GM23338 (cell line): ENCODE measurements around the gene CD300E. TPM values are rescaled to one million over a fixed set of nuclear protein-coding genes. Genes with fewer than 3 reads are reported as not detected.

Source experiments
- ATAC-seq: fragments of 200-7000 bp; cut with Tn5 transposase; 3 replicates; pipeline ENCODE4 v1.9.1; 2020
- DNase-seq: peaks from one replicate; pipeline ENCODE4 v3.0.0-alpha.2; 2015; ENCODE audit warnings: low spot score
- H2AFZ ChIP-seq: fragments of 200-600 bp; sonication (generic); 2 replicates; pipeline ENCODE4 v1.8.0; 2016; ENCODE audit warnings: antibody characterized with exemption, mild to moderate bottlenecking, moderate library complexity
- H3F3A ChIP-seq: fragments of 200-600 bp; sonication (generic); replicated peaks from 2 replicates; pipeline ENCODE4 v1.8.0; 2017; ENCODE audit warnings: antibody characterized with exemption, mixed run types, low read depth
- H3K27ac ChIP-seq: fragments of 200-600 bp; sonication (generic); 2 replicates; pipeline ENCODE4 v1.6.1; 2016; ENCODE audit warnings: low read depth
- H3K27me3 ChIP-seq: fragments of 200-600 bp; sonication (generic); 2 replicates; pipeline ENCODE4 v1.8.0; 2016; ENCODE audit warnings: mild to moderate bottlenecking, mixed run types, moderate library complexity; ENCODE audit not compliant: insufficient read depth
- H3K36me3 ChIP-seq: fragments of 200-600 bp; sonication (generic); 2 replicates; pipeline ENCODE4 v1.8.0; 2016; ENCODE audit warnings: mild to moderate bottlenecking; ENCODE audit not compliant: insufficient read depth
- H3K4me1 ChIP-seq: fragments of 200-600 bp; sonication (generic); 2 replicates; pipeline ENCODE4 v1.8.0; 2016; ENCODE audit warnings: mild to moderate bottlenecking, moderate library complexity; ENCODE audit not compliant: insufficient read depth
- H3K4me2 ChIP-seq: fragments of 200-600 bp; sonication (generic); 2 replicates; pipeline ENCODE4 v1.7.1; 2017; ENCODE audit warnings: mixed run types
- H3K4me3 ChIP-seq: fragments of 200-600 bp; sonication (generic); 2 replicates; pipeline ENCODE4 v1.6.1; 2016; ENCODE audit warnings: mixed run types
- H3K79me2 ChIP-seq: fragments of 200-600 bp; sonication (generic); replicated peaks from 2 replicates; pipeline ENCODE4 v1.8.0; 2017; ENCODE audit warnings: mild to moderate bottlenecking; ENCODE audit not compliant: insufficient read depth
- H3K9me2 ChIP-seq: fragments of 200-600 bp; sonication (generic); 2 replicates; pipeline ENCODE4 v1.8.0; 2017; ENCODE audit not compliant: insufficient read depth
- H4K20me1 ChIP-seq: fragments of 200-600 bp; sonication (generic); replicated peaks from 2 replicates; pipeline ENCODE4 v1.8.0; 2017; ENCODE audit warnings: mild to moderate bottlenecking; ENCODE audit not compliant: insufficient read depth
- H3K27ac Mint-ChIP-seq: 2 replicates; pipeline ENCODE4 v1.8.0; 2020; ENCODE audit warnings: inconsistent platforms, mild to moderate bottlenecking, moderate library complexity, mixed read lengths
- H3K27me3 Mint-ChIP-seq: 3 replicates; pipeline ENCODE4 v1.8.0; 2022; ENCODE audit warnings: low read depth, mild to moderate bottlenecking, moderate library complexity, mixed read lengths, inconsistent platforms; ENCODE audit not compliant: insufficient read depth, poor library complexity
- H3K36me3 Mint-ChIP-seq: 3 replicates; pipeline ENCODE4 v1.8.0; 2021; ENCODE audit warnings: low read depth, mild to moderate bottlenecking, inconsistent platforms, moderate library complexity, mixed read lengths
- H3K4me1 Mint-ChIP-seq: 3 replicates; pipeline ENCODE4 v1.8.0; 2020; ENCODE audit warnings: mild to moderate bottlenecking, inconsistent platforms, mixed read lengths
- H3K4me3 Mint-ChIP-seq: 3 replicates; pipeline ENCODE4 v1.8.0; 2021; ENCODE audit warnings: moderate library complexity, mild to moderate bottlenecking, inconsistent platforms, mixed read lengths
- H3K9me3 Mint-ChIP-seq: 3 replicates; pipeline ENCODE4 v1.8.0; 2020; ENCODE audit warnings: moderate library complexity, mild to moderate bottlenecking, inconsistent platforms, mixed read lengths
- CREB1 ChIP-seq: fragments of 250-450 bp; sonication (Bioruptor Pico); IDR thresholded peaks from 2 replicates; pipeline ENCODE4 v1.5.0; 2020; ENCODE audit warnings: low read depth, mild to moderate bottlenecking, moderate library complexity
- CTCF ChIP-seq, 2 experiments: fragments of 200-600 bp in 1 of 2; sonication (generic) in 1 of 2; conservative IDR thresholded peaks; 2 replicates each; pipeline versions ENCODE4 v1.5.1 to v1.6.1; 2016 to 2017; ENCODE audit warnings: antibody characterized with exemption in 2 of 2, low read depth in 2 of 2, mild to moderate bottlenecking in 2 of 2, moderate library complexity in 1 of 2
- JUNB ChIP-seq: IDR thresholded peaks from one replicate; pipeline ENCODE4 v1.6.1; 2016; ENCODE audit warnings: antibody characterized with exemption; ENCODE audit not compliant: unreplicated experiment
- NANOG ChIP-seq: IDR thresholded peaks from 2 replicates; pipeline ENCODE4 v1.6.1; 2016; ENCODE audit warnings: antibody characterized with exemption, borderline replicate concordance
- POLR2AphosphoS5 ChIP-seq: IDR thresholded peaks from 2 replicates; pipeline ENCODE4 v1.6.1; 2016; ENCODE audit warnings: antibody characterized with exemption, low read depth
- REST ChIP-seq: IDR thresholded peaks from one replicate; pipeline ENCODE4 v1.6.1; 2018; ENCODE audit warnings: antibody characterized with exemption; ENCODE audit not compliant: unreplicated experiment
- STAT1 ChIP-seq: IDR thresholded peaks from one replicate; pipeline ENCODE4 v1.6.1; 2016; ENCODE audit warnings: antibody characterized with exemption; ENCODE audit not compliant: unreplicated experiment
- polyA plus RNA-seq: library from polyadenylated mRNA; unstranded; fragments of >200 nt; fragmentation: Nextera tagmentation; extraction: Ambion mirVana; gene quantifications from 2 replicates; pipeline ENCODE4 v1.2.1, GENCODE V29; 2016
- total RNA-seq: library from RNA; depleted of rRNA; stranded (reverse); fragments of >200 nt; shearing (Covaris generic); gene quantifications from 2 replicates; pipeline ENCODE4 v1.2.3, GENCODE V29; 2014

CD300E gene
- total and polyA plus RNA-seq, 2 experiments from 2014 or later, result not detected

GRCh38 chr17:74568106-74568873, 55.2 kb downstream of the CD300E start:
- Histone ChIP-seq H3K9me2 (no peaks in the 10 kb centered on the region), H3K4me1 (no peaks in the 10 kb centered on the region), H3K27ac (no peak overlapping the region), H3K27me3 (no peaks in the 10 kb centered on the region), H3K79me2 (no peaks in the 10 kb centered on the region), H3F3A (0 out of 2 replicates have a peak, but pooled peaks cover 3% of the 10 kb centered on the region), H3K36me3 (no peaks in the 10 kb centered on the region), H2AFZ (no peak overlapping the region), H3K4me3 (no peak overlapping the region), H3K4me2 (no peak overlapping the region), H4K20me1 (no peaks in the 10 kb centered on the region)
- no peak for DNase-seq
- H3K27ac Mint-ChIP-seq, result no peak overlapping the region
- H3K9me3 Mint-ChIP-seq, result no peaks in the 10 kb centered on the region; the same call in 2 of the 3 replicates
- H3K4me1 Mint-ChIP-seq, result peaks cover 4% of the 10 kb centered on the region; the same call in 2 of the 3 replicates
- no peak for TF ChIP-seq POLR2AphosphoS5
- no peak for TF ChIP-seq JUNB
- TF ChIP-seq REST, result no peak
- TF ChIP-seq NANOG, result no peak
- ATAC-seq, result no peak
- no peaks in the 10 kb centered on the region; the same call in 2 of the 3 replicates for H3K36me3 Mint-ChIP-seq
- H3K27me3 Mint-ChIP-seq, result peaks cover 9% of the 10 kb centered on the region
- H3K4me3 Mint-ChIP-seq, result no peak overlapping the region

- Mint-ChIP-seq H3K27ac (no peak within 1 kb of the TSS), H3K4me1 (peaks cover 4% of the 10 kb centered on the region; the same call in 2 of the 3 replicates), H3K36me3 (no peaks in the 10 kb centered on the region; the same call in 2 of the 3 replicates), H3K4me3 (no peak within 1 kb of the TSS), H3K9me3 (no peaks in the 10 kb centered on the region; the same call in 2 of the 3 replicates), H3K27me3 (peaks cover 9% of the 10 kb centered on the region)
- H3K79me2 ChIP-seq, result no peaks in the 10 kb centered on the region
- H3K4me3 ChIP-seq, result no peak within 1 kb of the TSS
- no peak within 1 kb of the TSS for H3K27ac ChIP-seq
- TF ChIP-seq CTCF (conservative IDR thresholded peaks at IDR 0.05; ENCODE audit: low read depth in 2 of 2) (no peak), CREB1 (no peak), POLR2AphosphoS5 (no peak), JUNB (no peak), REST (no peak), STAT1 (no peak), NANOG (no peak)
- ATAC-seq (no peak), DNase-seq (no peak)
- no peaks in the 10 kb centered on the region for H3K27me3 ChIP-seq
- H3K9me2 ChIP-seq, result no peaks in the 10 kb centered on the region
- H3K36me3 ChIP-seq, result no peaks in the 10 kb centered on the region
- H2AFZ ChIP-seq, result peak within 1 kb of the TSS; percentile 85
- H4K20me1 ChIP-seq, result no peaks in the 10 kb centered on the region
- no peak within 1 kb of the TSS for H3K4me2 ChIP-seq
- 0 out of 2 replicates have a peak, but pooled peaks cover 3% of the 10 kb centered on the region for H3F3A ChIP-seq
- H3K4me1 ChIP-seq, result no peaks in the 10 kb centered on the region
Measured at GRCh38 chr17:74567397-74567796, 56.1 kb downstream of the CD300E start, which contains the start of gene CD300H. Gene CD300H, minus strand, starts transcription at chr17:74567509.
